NCI-H187 (cell line): ENCODE measurements around the gene SLC29A2.

Source experiments
- DNase-seq, 2 experiments: peaks; one replicate each; lab custom pipeline; 2025; lab: John Stamatoyannopoulos, UW

Gene SLC29A2

GRCh38 chr11:66317723-66318599, 53.6 kb downstream of the SLC29A2 start:
- no peak for DNase-seq

GRCh38 chr11:66317322-66317722, 54.2 kb downstream of the SLC29A2 start:
- no peak for DNase-seq

GRCh38 chr11:66316849-66317251, 54.7 kb downstream of the SLC29A2 start, which contains the start of gene CD248:
CD248 (minus strand) TSS chr11:66317044; CDS start chr11:66317027, 17 bp downstream.
- DNase-seq: no peak

- DNase-seq: no peak
These were observed 55.4 kb downstream of the SLC29A2 start for GRCh38 chr11:66315921-66316811.

DNA sequence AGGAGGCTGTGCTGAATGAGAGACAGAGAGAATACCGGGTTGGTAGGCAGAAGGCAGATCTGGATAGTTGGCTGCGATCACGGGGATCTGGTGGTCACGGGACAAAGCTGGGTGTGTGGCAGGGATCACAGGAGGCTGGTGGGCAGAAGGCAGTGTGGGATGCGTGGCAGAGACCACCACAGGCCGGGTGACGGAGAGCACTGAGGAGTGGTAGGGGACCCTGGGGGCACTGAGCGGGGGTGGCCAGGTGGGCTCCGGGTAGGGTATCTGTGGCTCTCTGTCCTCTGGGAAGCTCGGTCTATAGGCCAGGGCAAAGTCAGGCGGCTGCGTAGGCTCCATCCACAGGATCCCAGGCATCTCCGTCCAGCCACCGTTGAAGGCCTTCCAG, 56.1 kb downstream of the SLC29A2 start:
- DNase-seq: no peak

GRCh38 chr11:66314561-66315497, 56.7 kb downstream of the SLC29A2 start:
- no peak for DNase-seq

DNA sequence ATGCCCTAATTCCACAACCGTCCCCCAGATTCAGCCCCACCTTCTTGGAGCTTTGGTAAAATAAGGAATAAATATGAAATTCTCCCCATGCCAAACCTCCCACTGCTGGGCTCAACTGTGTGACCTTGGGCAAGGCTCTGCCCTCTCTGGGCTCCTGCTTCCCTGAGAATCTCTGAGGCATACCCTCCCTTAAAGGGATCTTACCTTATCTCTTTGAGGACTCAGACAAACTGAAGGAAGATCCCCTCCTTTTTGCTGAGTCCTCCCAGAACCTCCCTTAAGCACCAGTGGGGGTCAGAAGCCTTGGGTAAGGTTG, 57.4 kb downstream of the SLC29A2 start:
- no peak for DNase-seq

GRCh38 chr11:66313321-66314185, 58.0 kb downstream of the SLC29A2 start:
- DNase-seq: no peak

DNA sequence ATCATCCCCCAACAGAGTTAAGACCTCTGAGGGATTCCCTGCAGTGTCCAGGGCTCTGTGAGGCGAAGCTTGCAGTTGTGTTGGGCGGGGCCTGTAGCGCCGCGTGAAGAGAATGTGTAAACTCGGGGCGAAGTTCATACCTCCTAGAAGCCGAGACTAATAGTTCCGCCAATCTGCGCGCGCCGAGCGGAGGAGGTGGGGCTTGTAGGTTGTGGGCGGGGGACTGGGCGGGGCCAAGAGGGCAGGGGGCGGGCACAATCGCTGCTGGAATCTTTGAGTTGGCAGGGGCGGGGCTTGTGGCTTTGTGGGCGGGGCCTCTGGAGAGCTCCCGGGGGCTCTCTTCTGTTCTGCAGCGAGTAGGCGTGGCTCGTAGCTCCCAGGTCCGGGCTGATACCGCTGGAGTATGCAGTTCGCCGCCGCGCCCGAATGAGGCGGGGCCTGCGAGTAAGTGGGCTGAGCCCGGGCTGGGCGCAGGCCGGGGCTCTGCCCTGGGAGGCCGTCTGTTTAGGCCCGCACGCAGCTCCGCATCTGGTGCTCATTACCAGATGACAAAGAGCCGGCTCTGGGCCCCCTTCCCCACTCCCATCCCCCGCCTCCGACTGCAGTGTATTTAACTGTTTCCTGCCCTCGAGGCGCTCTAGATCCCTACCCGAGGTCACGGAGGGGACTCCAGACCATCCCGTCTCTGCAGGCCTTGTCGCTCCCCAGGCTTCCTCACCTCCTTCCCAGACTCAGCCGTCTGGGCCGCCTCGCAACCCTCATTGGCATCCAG, 58.8 kb downstream of the SLC29A2 start:
- peak; percentile 92 to 97 for DNase-seq
